ENCODE data around the gene KIRREL3.
"Not testable (repeated sequence)": the region's sequence is repeated elsewhere in the genome, so short reads cannot be mapped to it uniquely, and the experiment has no call there.

KIRREL3 gene

DNA sequence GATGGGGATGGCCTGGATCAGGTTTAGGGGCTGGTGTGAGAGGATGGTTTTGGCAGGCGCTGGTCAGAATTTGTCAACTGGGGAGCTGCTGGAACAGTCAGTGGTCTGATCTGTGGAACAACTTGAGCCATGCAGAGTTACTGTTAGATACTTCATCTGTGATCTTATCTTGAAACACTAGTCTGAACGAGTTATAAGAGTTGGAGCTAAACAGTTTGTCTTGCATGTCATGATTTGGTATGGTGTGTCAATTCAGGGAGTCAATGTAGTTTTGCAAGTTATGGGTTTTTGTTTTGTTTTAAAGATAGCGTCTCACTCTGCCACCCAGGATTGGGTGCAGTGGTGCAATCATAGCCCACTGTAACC, 591.0 kb downstream of the KIRREL3 start:
- no peak for DNase-seq

DNA sequence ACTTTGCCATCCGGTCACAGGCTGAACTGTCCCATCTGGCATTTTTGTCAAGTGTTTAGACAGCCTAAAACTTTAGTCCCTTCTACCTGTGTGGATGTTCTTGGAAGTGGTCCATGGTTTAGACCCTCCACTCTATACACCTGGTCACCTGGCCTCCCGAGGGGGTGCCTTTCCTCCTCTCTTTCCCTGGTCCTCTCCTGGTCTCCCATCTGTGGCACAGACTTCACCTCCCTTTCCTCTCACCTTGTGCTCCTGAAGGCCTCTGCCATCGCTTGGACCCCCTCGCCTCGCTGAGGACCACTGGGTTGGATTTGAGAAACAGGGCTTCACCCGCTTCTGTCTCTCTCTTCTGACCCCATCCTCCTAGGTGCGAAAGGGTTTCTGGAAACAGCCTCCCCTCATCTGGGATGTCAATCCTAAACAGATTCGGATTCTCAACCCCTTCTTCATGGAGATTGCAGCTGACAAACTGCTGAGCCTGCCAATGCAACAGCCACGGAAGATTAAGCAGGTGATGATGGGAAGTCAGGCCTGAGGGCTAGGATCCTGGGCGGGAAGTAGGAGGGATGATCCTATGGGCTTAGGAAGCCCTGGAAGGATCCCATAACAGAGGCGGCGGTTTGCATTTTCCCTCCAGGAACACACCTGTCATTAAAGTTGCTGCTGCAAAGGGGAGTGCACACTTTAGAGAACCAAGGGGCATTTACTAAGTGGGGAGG, 591.5 kb downstream of the KIRREL3 start:
- no peak for DNase-seq

- DNase-seq = no peak
Observed at GRCh38 chr11:126408496-126408895, 592.1 kb downstream of the KIRREL3 start.

- no peak for DNase-seq
Observed at GRCh38 chr11:126407682-126408288, 592.8 kb downstream of the KIRREL3 start.

DNA sequence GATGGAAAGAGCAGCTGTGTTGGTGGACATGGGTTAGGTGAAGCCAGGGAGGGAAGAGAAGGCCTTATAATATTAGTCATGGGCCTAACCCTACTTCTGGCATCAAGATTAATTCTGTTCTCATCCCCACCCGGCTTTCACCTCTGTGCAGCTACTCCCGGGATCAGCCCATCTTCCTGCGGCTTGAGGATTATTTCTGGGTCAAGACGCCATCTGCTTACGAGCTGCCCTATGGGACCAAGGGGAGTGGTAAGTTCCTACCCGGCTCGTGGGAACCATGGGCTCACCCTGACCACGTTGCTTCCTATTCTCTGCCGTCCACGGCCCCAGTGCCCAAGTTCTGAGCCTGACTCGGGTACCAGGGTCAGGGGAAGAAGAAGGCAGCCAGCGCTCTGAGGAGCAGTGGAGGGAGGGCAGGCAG, 593.5 kb downstream of the KIRREL3 start:
- no peak for DNase-seq

- no peak for DNase-seq
Observed at GRCh38 chr11:126406368-126406767, 594.2 kb downstream of the KIRREL3 start.

DNA sequence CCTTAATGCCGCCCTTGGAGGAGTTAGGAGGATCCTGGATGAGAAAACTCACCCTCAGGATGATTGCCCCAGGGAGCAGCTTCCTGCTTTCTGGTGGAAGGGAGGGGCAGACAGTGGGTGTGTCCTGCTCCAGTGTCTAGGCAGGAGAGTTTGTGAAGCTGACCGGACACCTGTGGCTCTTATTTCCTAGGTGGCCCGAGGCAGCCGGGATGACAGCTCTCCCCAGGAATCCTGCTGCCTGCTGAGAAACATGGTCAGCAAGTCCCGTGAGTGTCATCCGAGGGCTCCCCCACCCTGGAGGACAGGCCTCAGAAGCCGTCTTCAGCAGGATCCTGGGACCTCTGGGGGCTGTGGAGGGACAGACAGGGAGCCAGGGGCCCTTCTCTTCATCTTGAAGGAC, 594.7 kb downstream of the KIRREL3 start:
- no peak for DNase-seq

DNA sequence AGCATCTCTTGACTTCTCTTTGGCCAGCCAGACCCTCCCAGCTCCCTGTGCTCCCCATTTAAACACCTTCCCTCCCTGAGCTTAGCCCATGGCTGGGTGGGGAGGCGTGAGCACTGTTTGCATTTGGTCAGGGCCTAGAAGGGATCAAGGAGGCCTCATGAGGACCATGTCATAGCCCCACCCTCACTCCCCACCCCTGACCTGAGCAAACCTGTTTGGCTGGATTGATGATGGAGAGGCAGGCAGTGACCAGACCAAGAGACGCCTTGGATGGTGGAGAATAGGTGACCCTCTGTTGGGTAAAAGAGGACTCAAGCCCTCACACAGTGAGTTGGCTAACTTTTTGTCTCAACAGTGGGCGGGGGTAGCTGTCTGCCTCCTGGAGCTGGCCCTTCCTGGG, 595.2 kb downstream of the KIRREL3 start:
- no peak for DNase-seq

- DNase-seq = no peak
Observed at GRCh38 chr11:126404367-126404766, 596.2 kb downstream of the KIRREL3 start.

DNA sequence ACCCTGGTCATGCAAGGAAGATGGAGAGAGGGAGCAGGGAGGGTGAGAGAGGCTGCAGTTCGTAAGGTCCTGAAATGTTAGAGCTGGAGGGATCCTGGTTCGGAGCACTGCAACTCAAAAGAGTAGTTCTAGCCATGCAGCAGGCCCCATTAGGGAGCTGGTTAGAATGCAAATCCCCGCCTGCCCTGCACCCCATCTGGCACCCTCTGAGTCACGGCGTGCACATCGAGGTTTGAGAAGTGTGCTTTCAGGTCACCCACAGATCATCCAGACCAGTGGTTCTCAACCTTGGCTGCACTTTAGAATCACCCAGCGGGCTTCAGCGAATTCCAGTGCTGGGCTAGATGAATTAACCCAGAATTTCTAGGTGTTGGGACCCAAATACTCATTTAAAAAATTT, 596.9 kb downstream of the KIRREL3 start:
- no peak for DNase-seq

DNA sequence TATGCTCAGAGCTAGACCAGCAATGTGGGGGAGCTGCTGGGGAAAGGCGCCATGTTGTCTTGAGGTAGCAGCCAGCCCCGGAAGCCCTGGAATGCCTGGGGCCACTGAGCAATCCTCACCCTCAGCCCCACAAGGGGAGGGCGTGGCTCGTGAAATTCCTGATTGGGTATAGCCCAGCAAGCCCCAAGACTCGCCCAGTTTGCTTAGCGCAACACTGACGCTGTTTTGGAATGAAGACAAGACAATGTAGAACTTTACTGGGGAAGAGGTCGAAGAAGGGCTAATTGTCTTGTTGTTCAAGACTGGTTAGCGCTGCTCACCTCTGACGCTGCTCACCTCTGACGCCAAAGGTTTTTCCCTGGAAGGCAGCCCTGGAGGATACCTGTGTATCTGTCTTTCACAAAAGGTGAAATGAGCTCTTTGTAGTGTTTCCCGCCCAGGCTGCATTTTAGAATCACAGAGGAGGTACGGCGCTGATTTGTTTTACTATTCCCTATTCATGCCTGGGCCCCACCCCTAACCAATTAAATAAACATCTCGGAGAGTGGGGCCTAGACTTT, 597.5 kb downstream of the KIRREL3 start:
- DNase-seq = no peak

DNA sequence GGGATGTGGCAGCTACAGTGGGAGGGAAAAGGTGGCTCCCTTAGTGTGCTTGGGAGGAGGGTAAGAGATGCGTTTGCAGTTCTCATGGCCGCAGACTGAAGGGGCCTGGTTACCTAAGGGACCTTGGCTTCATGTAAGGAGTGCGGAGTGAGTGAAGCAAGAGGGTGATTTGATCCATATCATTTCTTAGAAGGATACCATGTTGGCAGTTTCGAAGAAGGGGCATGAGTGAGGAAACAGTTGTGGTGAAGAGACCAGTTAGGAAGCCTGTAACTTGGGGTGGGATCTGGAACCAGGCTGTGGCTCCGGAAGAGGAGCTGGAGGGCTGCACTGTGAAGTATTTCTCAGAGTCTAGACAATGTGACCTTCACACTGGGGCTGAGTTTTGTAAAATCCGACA, 600.1 kb downstream of the KIRREL3 start:
- DNase-seq = no peak

DNA sequence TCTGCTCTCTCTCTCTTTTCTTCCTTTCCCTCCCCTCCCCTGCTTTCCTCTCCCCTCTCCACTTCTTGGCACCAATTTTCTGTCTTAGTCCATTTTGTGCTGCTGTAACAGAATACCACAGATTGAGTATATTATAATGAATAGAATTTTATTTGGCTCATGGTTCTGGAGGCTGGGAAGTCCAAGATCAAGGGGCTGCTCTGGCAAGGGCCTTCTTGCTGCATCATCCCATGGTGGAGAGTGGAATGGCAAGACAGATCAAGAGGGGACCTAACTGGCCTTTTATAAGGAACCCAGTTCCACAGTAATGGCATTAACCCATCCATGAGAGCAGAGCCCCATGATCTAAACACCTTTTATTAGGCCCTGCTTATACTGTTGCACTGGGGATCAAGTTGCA, 600.6 kb downstream of the KIRREL3 start:
- DNase-seq = no peak

DNA sequence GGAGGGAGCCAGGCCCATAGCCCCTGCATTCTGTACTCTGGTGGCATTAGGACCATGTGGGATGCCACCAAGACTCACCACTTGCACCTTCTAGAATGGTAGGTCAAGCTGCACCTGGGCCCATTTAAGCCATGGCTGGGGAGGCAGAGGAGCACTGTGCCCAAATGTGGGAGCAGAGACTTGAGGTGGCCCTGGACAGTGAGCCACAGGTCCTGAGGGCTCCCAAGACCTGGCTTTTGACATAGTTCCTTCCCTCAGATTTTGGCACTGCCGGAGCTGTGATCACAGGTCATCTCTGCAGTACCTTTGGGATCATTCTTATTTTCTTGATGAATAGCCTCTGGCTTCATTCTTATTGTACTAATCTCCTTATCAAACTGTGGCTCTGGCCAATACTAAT, 601.8 kb downstream of the KIRREL3 start:
- DNase-seq = no peak

DNA sequence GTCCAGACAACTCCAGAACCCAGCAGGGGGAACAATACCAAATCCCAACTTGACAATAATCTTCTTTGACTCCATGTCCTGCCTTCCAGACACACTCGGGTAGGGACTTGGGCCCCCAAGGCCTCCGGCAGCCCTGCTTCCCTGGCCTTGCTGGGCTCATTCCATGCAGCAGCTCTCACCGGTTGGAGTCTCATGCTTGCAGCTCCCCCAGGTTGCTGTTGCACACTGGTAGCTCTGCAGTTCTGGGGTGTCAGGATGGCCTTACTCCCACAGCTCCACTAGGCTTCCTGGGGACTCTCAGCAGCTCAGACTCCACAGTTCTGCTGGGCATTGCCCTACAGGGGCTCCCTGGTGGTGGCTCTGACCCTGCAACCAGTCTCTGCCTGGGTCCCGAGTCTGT, 602.3 kb downstream of the KIRREL3 start:
- DNase-seq = no peak

- no peak for DNase-seq
Observed at GRCh38 chr11:126396965-126397364, 603.6 kb downstream of the KIRREL3 start.

- DNase-seq = not testable (repeated sequence)
Observed at GRCh38 chr11:126396266-126396665, 604.3 kb downstream of the KIRREL3 start.

GRCh38 chr11:126395784-126396183, 604.8 kb downstream of the KIRREL3 start:
- not testable (repeated sequence) for DNase-seq

DNA sequence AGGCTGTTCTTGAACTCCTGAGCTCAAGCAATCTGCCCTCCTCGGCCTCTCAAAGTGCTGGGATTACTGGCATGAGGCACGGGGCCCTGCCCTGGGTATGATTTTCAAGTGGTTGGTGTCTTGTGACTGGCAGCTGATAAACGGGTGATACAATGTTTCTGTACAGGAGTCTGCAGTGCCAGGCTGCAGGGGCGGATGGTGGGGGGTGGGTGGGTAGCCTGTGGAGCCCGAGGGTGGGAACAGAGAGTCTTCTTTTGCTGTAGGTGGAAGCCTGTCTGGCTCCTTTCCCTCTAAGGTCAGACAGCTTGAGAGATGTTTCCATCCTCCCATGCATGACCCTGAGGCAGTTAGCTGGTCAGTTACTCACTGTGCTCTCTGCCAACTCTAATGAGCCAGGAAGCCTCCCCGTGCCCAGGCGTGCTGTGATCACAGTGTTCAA, 605.9 kb downstream of the KIRREL3 start:
- not testable (repeated sequence) for DNase-seq

DNA sequence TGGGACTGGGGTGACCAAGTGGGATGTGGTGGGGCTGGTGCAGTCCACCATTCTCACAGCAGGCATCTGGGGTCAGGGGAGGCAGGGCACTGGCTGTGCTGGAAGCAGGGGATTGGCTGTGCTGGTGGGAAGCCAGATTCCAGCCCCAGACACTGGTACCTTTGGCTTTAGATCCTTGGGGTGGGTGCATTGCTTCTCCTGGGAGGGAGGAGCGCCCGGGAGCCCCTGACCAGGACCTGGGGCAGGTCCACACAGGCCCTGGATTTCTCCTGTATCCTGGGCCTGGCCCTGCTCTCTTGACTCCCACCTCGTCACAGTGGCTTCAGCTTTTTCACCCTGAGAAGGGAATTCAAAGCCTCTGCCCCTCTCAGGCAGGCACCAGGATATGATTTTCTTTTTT, 606.5 kb downstream of the KIRREL3 start:
- no peak for DNase-seq

DNA sequence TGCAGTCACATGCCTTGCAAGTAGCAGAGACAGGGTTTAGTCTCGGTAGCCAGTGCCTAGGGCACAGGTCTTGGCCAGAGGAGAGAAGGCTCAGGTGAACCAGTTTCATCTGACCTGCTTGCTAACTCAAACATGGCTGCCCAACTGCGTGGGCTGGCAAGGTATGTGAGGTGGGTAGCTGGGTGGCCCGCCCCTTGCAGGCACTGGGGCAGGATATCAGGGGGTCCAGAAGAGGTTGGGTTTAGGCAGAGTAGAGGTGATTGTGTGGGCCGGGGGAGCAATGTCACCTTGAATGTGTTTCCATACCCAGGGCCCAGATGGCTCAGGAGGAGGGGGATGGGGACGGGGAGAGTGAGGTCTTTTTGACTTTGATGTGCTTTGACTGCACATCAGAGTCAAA, 607.4 kb downstream of the KIRREL3 start:
- DNase-seq = no peak

GRCh38 chr11:126392633-126393013, 607.9 kb downstream of the KIRREL3 start:
- no peak for DNase-seq

- DNase-seq = no peak
Observed at GRCh38 chr11:126391970-126392632, 608.5 kb downstream of the KIRREL3 start.

Measured in activated T-cell treated with anti-CD3 and anti-CD28 coated beads for 4 hours (primary cell).